Measurements from ENCODE around the gene AKR1C8. TPM values are rescaled to one million over a fixed set of nuclear protein-coding genes. Genes with fewer than 3 reads are reported as not detected.

AKR1C8 gene
- total RNA-seq (not detected in 2 replicates), polyA plus RNA-seq (not detected in 2 replicates), polyA minus RNA-seq (ENCODE audit: low replicate concordance) (not detected in 2 replicates)
- polyA plus RNA-seq (2012), result not detected in 2 replicates

GRCh38 chr10:5184987-5185775 lies at the start of gene AKR1C8:
TSS of gene AKR1C8 (minus strand) at chr10:5185150. CDS start at chr10:5185104, 46 bp downstream.
- no peak within 1 kb of the TSS for H3K27ac ChIP-seq (ENCODE audit: insufficient read depth, low read length)
- H3K79me2 ChIP-seq (ENCODE audit: control insufficient read depth, insufficient read depth, low read length), result no peaks in the 10 kb centered on the region
- H3K4me2 ChIP-seq (ENCODE audit: extremely low read depth, insufficient read depth, low read length), result no peak within 1 kb of the TSS
- TF ChIP-seq EZH2 (IDR thresholded peaks at IDR 0.05; ENCODE audit: low read length, missing control alignments), result no peak
- no peak for TF ChIP-seq CTCF (conservative IDR thresholded peaks at IDR 0.05 in 1 of 2, IDR thresholded peaks at IDR 0.05 in 1 of 2; ENCODE audit: low read depth in 1 of 2, low read length in 2 of 2)
- H3K36me3 ChIP-seq (ENCODE audit: control insufficient read depth, insufficient read depth, low read length), result no peaks in the 10 kb centered on the region
- H3K9ac ChIP-seq (ENCODE audit: insufficient read depth, low read length), result no peak within 1 kb of the TSS
- H2AFZ ChIP-seq (ENCODE audit: low read length), result no peak within 1 kb of the TSS
- no peaks in the 10 kb centered on the region for H3K9me3 ChIP-seq (ENCODE audit: control insufficient read depth, insufficient read depth, low read depth, low read length)
- H3K4me1 ChIP-seq (ENCODE audit: control insufficient read depth, extremely low read depth, insufficient read depth, low read length), result no peaks in the 10 kb centered on the region
- H3K4me3 ChIP-seq (replicated peaks in 1 of 4; ENCODE audit: control extremely low read depth in 1 of 4, insufficient read depth in 1 of 4, low read depth in 3 of 4, low read length in 4 of 4), result no peak within 1 kb of the TSS
- no peak for DNase-seq (ENCODE audit: low read depth in 2 of 2)
- no peaks in the 10 kb centered on the region for H4K20me1 ChIP-seq (ENCODE audit: control insufficient read depth, extremely low read depth, insufficient read depth, low read length)
- no peaks in the 10 kb centered on the region for H3K27me3 ChIP-seq (ENCODE audit: control insufficient read depth, insufficient read depth, low read length)

GRCh38 chr10:5234106-5234860 lies 49.3 kb upstream of the AKR1C8 start:
- H3K9me3 ChIP-seq (ENCODE audit: control insufficient read depth, insufficient read depth, low read depth, low read length), result no peaks in the 10 kb centered on the region
- H3K4me3 ChIP-seq (replicated peaks in 1 of 4; ENCODE audit: control extremely low read depth in 1 of 4, insufficient read depth in 1 of 4, low read depth in 3 of 4, low read length in 4 of 4), result no peak overlapping the region
- DNase-seq (ENCODE audit: low read depth in 2 of 2), result peak in 1 of 2 donors; percentile 65
- no peak overlapping the region for H3K27ac ChIP-seq (ENCODE audit: insufficient read depth, low read length)
- no peaks in the 10 kb centered on the region for H3K4me1 ChIP-seq (ENCODE audit: control insufficient read depth, extremely low read depth, insufficient read depth, low read length)
- H4K20me1 ChIP-seq (ENCODE audit: control insufficient read depth, extremely low read depth, insufficient read depth, low read length), result no peaks in the 10 kb centered on the region
- H3K79me2 ChIP-seq (ENCODE audit: control insufficient read depth, insufficient read depth, low read length), result no peaks in the 10 kb centered on the region
- no peak overlapping the region for H2AFZ ChIP-seq (ENCODE audit: low read length)
- no peak overlapping the region for H3K9ac ChIP-seq (ENCODE audit: insufficient read depth, low read length)
- no peaks in the 10 kb centered on the region for H3K36me3 ChIP-seq (ENCODE audit: control insufficient read depth, insufficient read depth, low read length)
- H3K27me3 ChIP-seq (ENCODE audit: control insufficient read depth, insufficient read depth, low read length), result no peaks in the 10 kb centered on the region
- no peak overlapping the region for H3K4me2 ChIP-seq (ENCODE audit: extremely low read depth, insufficient read depth, low read length)
- TF ChIP-seq CTCF (conservative IDR thresholded peaks at IDR 0.05 in 1 of 2, IDR thresholded peaks at IDR 0.05 in 1 of 2; ENCODE audit: low read depth in 1 of 2, low read length in 2 of 2), result no peak
- TF ChIP-seq EZH2 (IDR thresholded peaks at IDR 0.05; ENCODE audit: low read length, missing control alignments), result no peak

- Histone ChIP-seq H3K4me1 (ENCODE audit: control insufficient read depth, extremely low read depth, insufficient read depth, low read length) (no peaks in the 10 kb centered on the region), H3K9me3 (ENCODE audit: control insufficient read depth, insufficient read depth, low read depth, low read length) (no peaks in the 10 kb centered on the region), H3K36me3 (ENCODE audit: control insufficient read depth, insufficient read depth, low read length) (no peaks in the 10 kb centered on the region), H3K4me2 (ENCODE audit: extremely low read depth, insufficient read depth, low read length) (no peak overlapping the region), H3K27ac (ENCODE audit: insufficient read depth, low read length) (no peak overlapping the region), H3K4me3 (replicated peaks in 1 of 4; ENCODE audit: control extremely low read depth in 1 of 4, insufficient read depth in 1 of 4, low read depth in 3 of 4, low read length in 4 of 4) (no peak overlapping the region), H3K79me2 (ENCODE audit: control insufficient read depth, insufficient read depth, low read length) (no peaks in the 10 kb centered on the region), H3K27me3 (ENCODE audit: control insufficient read depth, insufficient read depth, low read length) (no peaks in the 10 kb centered on the region), H3K9ac (ENCODE audit: insufficient read depth, low read length) (no peak overlapping the region), H2AFZ (ENCODE audit: low read length) (no peak overlapping the region), H4K20me1 (ENCODE audit: control insufficient read depth, extremely low read depth, insufficient read depth, low read length) (no peaks in the 10 kb centered on the region)
- no peak for DNase-seq (ENCODE audit: low read depth in 2 of 2)
- TF ChIP-seq CTCF (conservative IDR thresholded peaks at IDR 0.05 in 1 of 2, IDR thresholded peaks at IDR 0.05 in 1 of 2; ENCODE audit: low read depth in 1 of 2, low read length in 2 of 2) (no peak), EZH2 (IDR thresholded peaks at IDR 0.05; ENCODE audit: low read length, missing control alignments) (no peak)
These were observed 48.4 kb upstream of the AKR1C8 start for GRCh38 chr10:5233324-5233723.

Measured in fibroblast of lung (primary cell).